ENCODE results near the gene UNK.
"Not testable (repeated sequence)": the region's sequence is repeated elsewhere in the genome, so short reads cannot be mapped to it uniquely, and the experiment has no call there.

The UNK gene

DNA sequence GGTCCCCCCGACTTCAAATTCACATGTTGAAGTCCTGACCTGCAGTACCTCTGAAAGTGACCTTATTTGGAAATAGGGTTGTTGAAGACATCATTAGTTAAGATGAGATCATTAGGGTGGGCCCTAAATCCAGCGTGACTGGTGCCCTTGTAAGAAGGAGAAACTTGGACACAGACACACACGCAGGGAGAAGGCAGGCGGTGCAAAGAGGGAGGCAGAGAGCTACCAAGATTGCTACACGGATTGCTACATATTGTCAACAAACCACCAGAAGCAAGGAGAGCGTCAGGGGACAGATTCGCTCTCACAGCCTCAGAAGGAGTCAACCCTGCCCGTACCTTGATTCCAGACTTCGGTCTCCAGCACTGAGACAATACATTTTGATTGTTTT is 77.3 kb downstream of the UNK start:
- no peaks in the 10 kb centered on the region for H3K9me3 Mint-ChIP-seq
- H3K4me1 Mint-ChIP-seq, result peaks cover 47% of the 10 kb centered on the region
- no peak overlapping the region for H3K27ac Mint-ChIP-seq
- H3K36me3 Mint-ChIP-seq, result no peaks in the 10 kb centered on the region
- no peak for DNase-seq
- CTCF ChIA-PET, result interaction anchor here (0.8 to 10.6 kb wide), 12 partner anchors 10 to 490 kb away, joined by 3 to 103 read pairs (median 8); partner anchors contain the start of genes GALK1, TRIM47, TRIM65 and UNC13D
- no peak overlapping the region for H3K4me3 Mint-ChIP-seq
- H3K27me3 Mint-ChIP-seq, result no peaks in the 10 kb centered on the region

DNA sequence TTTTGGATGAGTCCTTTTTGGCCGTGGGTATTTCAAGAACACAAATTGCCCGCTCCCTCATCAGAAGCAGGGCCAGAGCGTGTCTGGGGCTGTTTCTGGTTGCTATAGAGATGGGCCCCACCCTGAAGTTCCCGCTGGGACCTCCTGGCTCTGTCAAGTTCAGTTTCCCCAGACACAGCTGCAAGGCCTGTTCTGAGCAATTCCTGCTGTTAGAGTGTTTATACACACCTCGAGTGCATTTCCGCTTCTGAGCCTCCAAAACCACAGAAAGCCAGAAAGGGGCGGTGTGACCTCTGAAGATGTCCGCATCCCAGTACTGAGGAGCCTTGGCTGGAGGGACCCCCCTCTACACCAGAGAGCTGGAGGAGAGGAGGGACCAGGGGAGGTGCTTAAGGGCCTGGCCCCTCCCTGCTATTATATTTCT is 79.9 kb downstream of the UNK start:
- Mint-ChIP-seq H3K4me1 (peaks cover 30% of the 10 kb centered on the region), H3K36me3 (no peaks in the 10 kb centered on the region), H3K4me3 (peak overlapping the region; percentile 6), H3K27me3 (no peaks in the 10 kb centered on the region), H3K9me3 (no peaks in the 10 kb centered on the region), H3K27ac (peak overlapping the region; percentile 91)
- CTCF ChIA-PET, result interaction anchor here (0.8 to 8.8 kb wide), 7 partner anchors 9 to 141 kb away, joined by 3 to 74 read pairs (median 5); partner anchors contain the start of genes UNC13D and WBP2
- DNase-seq, result peak; percentile 77

GRCh38 chr17:75864887-75865286 is 80.3 kb downstream of the UNK start:
- peak overlapping the region; percentile 6 for H3K4me3 Mint-ChIP-seq
- not testable (repeated sequence) for H3K36me3 Mint-ChIP-seq, H3K9me3 Mint-ChIP-seq, H3K27me3 Mint-ChIP-seq
- peak; percentile 29 for DNase-seq
- CTCF ChIA-PET, result interaction anchor here (0.8 to 8.8 kb wide), 7 partner anchors 10 to 140 kb away, joined by 3 to 74 read pairs (median 5); partner anchors contain the start of genes UNC13D and WBP2
- H3K4me1 Mint-ChIP-seq, result peaks cover 29% of the 10 kb centered on the region
- H3K27ac Mint-ChIP-seq, result peak overlapping the region; percentile 91

GRCh38 chr17:75865404-75866188 is 81.0 kb downstream of the UNK start:
- H3K36me3 Mint-ChIP-seq, H3K27me3 Mint-ChIP-seq, H3K4me3 Mint-ChIP-seq, H3K9me3 Mint-ChIP-seq, DNase-seq: not testable (repeated sequence)
- H3K4me1 Mint-ChIP-seq, result peaks cover 30% of the 10 kb centered on the region
- CTCF ChIA-PET, result interaction anchor here (1.1 to 8.8 kb wide), 4 partner anchors 11 to 140 kb away, joined by 4 to 74 read pairs (median 6); partner anchors contain the start of genes UNC13D and WBP2
- H3K27ac Mint-ChIP-seq, result peak overlapping the region; percentile 91

DNA sequence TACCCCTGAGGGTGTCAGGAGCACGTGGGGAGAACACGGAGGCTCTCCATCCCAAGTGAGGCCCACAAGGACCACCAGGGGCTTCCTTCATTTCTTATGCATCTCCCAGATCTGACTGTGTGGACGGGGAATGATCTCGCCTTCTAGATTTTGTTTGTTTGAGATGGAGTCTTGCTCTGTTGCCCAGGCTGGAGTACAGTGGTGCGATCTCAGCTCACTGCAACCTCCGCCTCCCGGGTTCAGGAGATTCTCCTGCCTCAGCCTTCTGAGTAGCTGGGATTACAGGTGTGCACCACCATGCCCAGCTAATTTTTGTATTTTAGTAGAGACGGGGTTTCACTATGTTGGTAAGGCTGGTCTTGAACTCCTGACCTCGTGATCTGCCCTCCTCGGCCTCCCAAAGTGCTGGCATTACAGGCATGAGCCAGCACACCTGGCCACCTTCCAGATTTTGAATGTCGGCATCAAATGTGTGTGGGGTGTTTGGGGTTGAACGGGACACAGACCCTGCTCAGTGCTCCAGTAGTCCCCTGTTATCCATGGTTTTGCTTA is 84.2 kb downstream of the UNK start:
- CTCF ChIA-PET, H3K27ac Mint-ChIP-seq, H3K4me3 Mint-ChIP-seq, H3K9me3 Mint-ChIP-seq, DNase-seq, H3K27me3 Mint-ChIP-seq, H3K36me3 Mint-ChIP-seq: not testable (repeated sequence)
- peaks cover 41% of the 10 kb centered on the region for H3K4me1 Mint-ChIP-seq

DNA sequence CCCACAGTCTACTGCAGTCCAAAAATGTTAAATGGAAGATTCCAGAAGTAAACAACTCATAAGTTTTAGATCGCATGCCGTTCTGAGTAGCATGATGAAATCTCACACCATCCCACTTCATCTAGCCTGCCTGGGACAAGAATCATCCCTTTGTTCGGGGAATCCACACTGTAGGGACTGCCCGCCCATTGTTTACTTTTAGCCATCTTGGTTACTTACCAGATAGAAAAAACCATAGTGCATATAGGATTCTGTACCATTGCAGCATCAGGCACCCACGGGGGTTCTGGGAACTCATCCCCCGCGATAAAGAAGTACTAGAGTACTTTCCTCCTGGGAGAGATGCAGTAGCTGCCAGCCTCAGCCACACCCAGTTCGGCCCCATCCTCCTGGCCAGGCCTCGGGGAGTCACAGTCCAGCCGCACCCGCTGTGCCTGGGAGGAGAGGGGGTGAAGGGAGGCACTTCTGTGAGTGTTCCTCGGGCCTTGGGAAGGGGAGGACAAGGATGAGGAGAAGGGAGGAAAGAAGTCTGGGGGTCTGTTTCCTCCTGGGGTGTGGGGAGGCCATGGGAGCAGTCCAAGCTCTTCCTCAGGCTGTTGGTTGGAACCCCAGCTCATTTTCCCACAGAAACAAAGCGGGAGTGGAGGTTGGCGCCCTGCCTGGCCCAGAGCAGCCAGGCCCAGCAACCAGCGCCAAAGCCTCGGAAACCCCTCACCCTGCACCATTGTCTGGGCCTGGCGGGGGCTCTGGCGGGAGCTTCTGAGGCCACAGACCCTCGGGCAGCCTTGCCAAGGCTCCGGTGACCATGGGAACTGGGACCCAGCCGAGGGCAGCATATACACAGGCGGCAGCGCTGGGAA is 84.9 kb downstream of the UNK start:
- CTCF ChIA-PET, result interaction anchor here (1.0 to 4.8 kb wide), 2 partner anchors 8 to 27 kb away, joined by 3 to 31 read pairs; partner anchors contain the start of gene TRIM65
- DNase-seq, result no peak
- Mint-ChIP-seq H3K4me3 (no peak overlapping the region), H3K27me3 (no peaks in the 10 kb centered on the region), H3K27ac (no peak overlapping the region), H3K9me3 (no peaks in the 10 kb centered on the region), H3K4me1 (peaks cover 37% of the 10 kb centered on the region), H3K36me3 (peaks cover 7% of the 10 kb centered on the region)

DNA sequence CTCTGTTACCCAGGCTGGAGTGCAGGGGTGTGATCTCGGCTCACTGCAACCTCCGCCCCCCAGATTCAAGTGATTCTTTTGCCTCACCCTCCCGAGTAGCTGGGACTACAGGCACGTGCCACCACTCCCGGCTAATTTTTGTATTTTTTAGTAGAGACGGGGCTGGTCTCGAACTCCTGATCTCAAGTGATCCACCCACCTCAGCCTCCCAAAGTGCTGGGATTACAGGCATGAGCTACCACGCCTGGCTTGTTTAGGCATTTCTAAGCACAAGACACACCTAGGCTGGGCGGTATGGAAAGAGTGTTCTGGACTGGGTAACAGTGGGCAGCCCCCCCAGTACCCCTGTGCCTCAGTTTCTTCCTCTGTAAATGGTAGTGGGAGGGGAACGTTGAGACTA is 85.6 kb downstream of the UNK start:
- H3K27ac Mint-ChIP-seq, DNase-seq: not testable (repeated sequence)

GRCh38 chr17:75872434-75873351 is 88.1 kb downstream of the UNK start:
- Mint-ChIP-seq H3K36me3 (peaks cover 16% of the 10 kb centered on the region), H3K4me1 (peaks cover 50% of the 10 kb centered on the region), H3K9me3 (no peaks in the 10 kb centered on the region), H3K27me3 (peaks cover 4% of the 10 kb centered on the region), H3K27ac (peak overlapping the region; percentile 97), H3K4me3 (peak overlapping the region; percentile 28)
- DNase-seq, result peak; percentile 89
- CTCF ChIA-PET, result interaction anchor here (0.6 to 4.8 kb wide), 6 partner anchors 11 to 262 kb away, joined by 3 to 31 read pairs (median 4); partner anchors contain the start of gene TRIM65

More for the DNA sequence above, 85.6 kb downstream of the UNK start:
- CTCF ChIA-PET, result interaction anchor here (1.0 to 4.8 kb wide), 2 partner anchors 9 to 26 kb away, joined by 3 to 31 read pairs; partner anchors contain the start of gene TRIM65
- H3K27me3 Mint-ChIP-seq, H3K36me3 Mint-ChIP-seq, H3K4me3 Mint-ChIP-seq, H3K9me3 Mint-ChIP-seq: not testable (repeated sequence)
- H3K4me1 Mint-ChIP-seq, result peaks cover 34% of the 10 kb centered on the region

- Mint-ChIP-seq H3K36me3 (peaks cover 16% of the 10 kb centered on the region), H3K4me1 (peaks cover 54% of the 10 kb centered on the region), H3K4me3 (no peak overlapping the region), H3K9me3 (no peaks in the 10 kb centered on the region), H3K27ac (peak overlapping the region; percentile 97), H3K27me3 (peaks cover 10% of the 10 kb centered on the region)
- CTCF ChIA-PET, result interaction anchor here (1.0 to 4.8 kb wide), 5 partner anchors 12 to 126 kb away, joined by 3 to 31 read pairs (median 5); partner anchors contain the start of gene TRIM65
- no peak for DNase-seq
Observed at GRCh38 chr17:75873587-75874322, 89.1 kb downstream of the UNK start.

DNA sequence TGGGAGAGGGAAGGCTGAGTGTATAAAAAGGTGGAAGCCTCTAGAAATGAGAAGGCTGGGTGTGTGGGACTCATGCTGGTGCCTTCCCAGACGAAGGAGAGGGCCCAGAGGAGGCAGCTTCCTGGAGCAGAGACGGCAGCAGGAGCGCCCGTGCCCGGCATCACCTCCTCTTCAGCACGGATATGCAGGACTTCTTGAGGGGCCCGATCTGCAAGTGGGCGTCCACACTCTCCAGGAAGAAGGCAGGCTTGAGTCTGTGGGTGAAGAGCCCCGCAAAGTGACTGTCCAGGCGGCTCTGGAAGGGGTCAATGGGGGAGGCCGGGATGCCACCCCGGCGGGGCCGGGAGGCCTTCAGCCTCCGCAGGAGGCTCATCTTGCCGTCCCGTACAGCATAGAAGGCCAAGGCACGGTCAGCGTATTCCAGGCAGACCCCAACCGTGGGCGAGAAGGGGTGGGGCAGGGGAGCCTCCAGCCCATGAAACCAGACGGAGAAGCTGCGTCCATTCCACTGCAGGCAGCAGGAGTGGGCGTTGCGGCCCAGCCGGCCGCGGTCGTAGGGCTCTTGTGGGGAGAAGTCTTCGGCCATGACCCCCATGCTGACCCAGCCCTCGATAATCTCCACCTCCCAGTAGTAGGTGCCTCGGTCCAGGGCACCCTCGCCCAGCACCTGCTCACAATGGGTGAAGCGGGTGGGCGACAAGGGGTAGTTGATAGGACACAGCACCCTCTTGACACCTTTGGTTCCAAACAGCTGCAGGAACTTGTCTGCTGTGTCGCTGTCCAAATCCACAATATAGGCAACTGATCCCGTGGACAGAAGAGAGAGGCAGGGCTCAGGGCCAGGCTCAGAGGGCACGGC is 89.9 kb downstream of the UNK start:
- H3K9me3 Mint-ChIP-seq, result no peaks in the 10 kb centered on the region
- no peak for DNase-seq
- H3K4me3 Mint-ChIP-seq, result no peak overlapping the region
- peaks cover 16% of the 10 kb centered on the region for H3K27me3 Mint-ChIP-seq
- peaks cover 16% of the 10 kb centered on the region for H3K36me3 Mint-ChIP-seq
- peaks cover 56% of the 10 kb centered on the region for H3K4me1 Mint-ChIP-seq
- peak overlapping the region; percentile 55 for H3K27ac Mint-ChIP-seq
- CTCF ChIA-PET, result interaction anchor here (1.0 to 9.2 kb wide), 7 partner anchors 13 to 30 kb away, joined by 4 to 103 read pairs (median 8); partner anchors contain the start of genes MRPL38, TRIM65 and WBP2
